ENCODE data around the gene NYAP2. TPM values are rescaled to one million over a fixed set of nuclear protein-coding genes. Genes with fewer than 3 reads are reported as not detected.

NYAP2 gene
- total RNA-seq, 1 donor from 2014 or later, result not detected

GRCh38 chr2:225600444-225600843, 200.9 kb downstream of the NYAP2 start:
- Histone ChIP-seq H3K9me3 (no peaks in the 10 kb centered on the region), H3K27me3 (no peaks in the 10 kb centered on the region), H3K27ac (no peak overlapping the region), H3K4me1 (no peaks in the 10 kb centered on the region), H3K4me3 (no peak overlapping the region), H3K36me3 (no peaks in the 10 kb centered on the region)
- intact Hi-C loops (cut with DNase I), result no loop called here
- no peak for TF ChIP-seq CTCF (IDR thresholded peaks at IDR 0.05)
- DNase-seq (ENCODE audit: low spot score in 2 of 2), result no peak

GRCh38 chr2:225600865-225601264, 201.4 kb downstream of the NYAP2 start:
- Histone ChIP-seq H3K4me1 (no peaks in the 10 kb centered on the region), H3K4me3 (no peak overlapping the region), H3K36me3 (no peaks in the 10 kb centered on the region), H3K27me3 (no peaks in the 10 kb centered on the region), H3K9me3 (no peaks in the 10 kb centered on the region), H3K27ac (no peak overlapping the region)
- intact Hi-C loops (cut with DNase I), result no loop called here
- DNase-seq (ENCODE audit: low spot score in 2 of 2), result no peak
- TF ChIP-seq CTCF (IDR thresholded peaks at IDR 0.05), result no peak

- Histone ChIP-seq H3K27ac (no peak overlapping the region), H3K4me3 (no peak overlapping the region), H3K27me3 (no peaks in the 10 kb centered on the region), H3K4me1 (no peaks in the 10 kb centered on the region), H3K9me3 (no peaks in the 10 kb centered on the region), H3K36me3 (no peaks in the 10 kb centered on the region)
- intact Hi-C loops (cut with DNase I), result no loop called here
- TF ChIP-seq CTCF (IDR thresholded peaks at IDR 0.05), result no peak
- DNase-seq (ENCODE audit: low spot score in 2 of 2), result no peak
These were observed 202.7 kb downstream of the NYAP2 start for GRCh38 chr2:225602205-225602604.

GRCh38 chr2:225608136-225608535, 208.6 kb downstream of the NYAP2 start:
- no peak for TF ChIP-seq CTCF (IDR thresholded peaks at IDR 0.05)
- H3K27ac ChIP-seq, result no peak overlapping the region
- intact Hi-C loops (cut with DNase I), result no loop called here
- no peaks in the 10 kb centered on the region for H3K4me1 ChIP-seq
- no peak for DNase-seq (ENCODE audit: low spot score in 2 of 2)
- H3K9me3 ChIP-seq, result no peaks in the 10 kb centered on the region
- H3K27me3 ChIP-seq, result no peaks in the 10 kb centered on the region
- no peaks in the 10 kb centered on the region for H3K36me3 ChIP-seq
- H3K4me3 ChIP-seq, result no peak overlapping the region

- TF ChIP-seq CTCF (IDR thresholded peaks at IDR 0.05), result no peak
- Histone ChIP-seq H3K9me3 (no peaks in the 10 kb centered on the region), H3K27me3 (no peaks in the 10 kb centered on the region), H3K4me1 (no peaks in the 10 kb centered on the region), H3K27ac (no peak overlapping the region), H3K4me3 (no peak overlapping the region), H3K36me3 (no peaks in the 10 kb centered on the region)
- DNase-seq (ENCODE audit: low spot score in 2 of 2), result no peak
- intact Hi-C loops (cut with DNase I), result no loop called here
These were observed 213.1 kb downstream of the NYAP2 start for GRCh38 chr2:225612636-225613035.

- no peaks in the 10 kb centered on the region for H3K9me3 ChIP-seq
- no peak overlapping the region for H3K4me3 ChIP-seq
- no peaks in the 10 kb centered on the region for H3K36me3 ChIP-seq
- no peak for TF ChIP-seq CTCF (IDR thresholded peaks at IDR 0.05)
- H3K27me3 ChIP-seq, result no peaks in the 10 kb centered on the region
- no peak for DNase-seq (ENCODE audit: low spot score in 2 of 2)
- intact Hi-C loops (cut with DNase I), result no loop called here
- no peaks in the 10 kb centered on the region for H3K4me1 ChIP-seq
- no peak overlapping the region for H3K27ac ChIP-seq
These were observed 215.4 kb downstream of the NYAP2 start for GRCh38 chr2:225614915-225615314.
